Activated naive CD4-positive, alpha-beta T cell treated with anti-CD3 and anti-CD28 coated beads, Interleukin-2, amount 50 U/mL, for 72 hours (primary cell): ENCODE results near the gene FAAH. TPM values are rescaled to one million over a fixed set of nuclear protein-coding genes. Genes with fewer than 3 reads are reported as not detected.
"Not testable (repeated sequence)": the region's sequence is repeated elsewhere in the genome, so short reads cannot be mapped to it uniquely, and the experiment has no call there.

Source experiments
- ATAC-seq, 2 donors: fragments of 150-1000 bp; cut with Tn5 transposase; 2 replicates each; pipeline ENCODE4 v1.10.0; 2021; ENCODE audit warnings: mild to moderate bottlenecking in 2 of 2, moderate library complexity in 2 of 2
- DNase-seq, 2 donors: peaks; one replicate each; pipeline ENCODE4 v3.0.0; 2021 to 2022; ENCODE audit warnings: low spot score in 2 of 2
- H3K27ac Mint-ChIP-seq, 2 donors: one replicate each; pipeline ENCODE4 v1.8.0; 2022; ENCODE audit warnings: mild to moderate bottlenecking in 2 of 2, mixed read lengths in 2 of 2
- H3K36me3 Mint-ChIP-seq, 2 donors: one replicate each; pipeline ENCODE4 v1.8.0; 2022; ENCODE audit warnings: mixed read lengths in 2 of 2
- H3K9me3 Mint-ChIP-seq, 2 donors: one replicate each; pipeline ENCODE4 v1.8.0; 2022; ENCODE audit warnings: mixed read lengths in 2 of 2
- total RNA-seq, 2 donors: library from RNA; stranded (reverse); gene quantifications; one replicate each; pipeline ENCODE4 v1.2.3, GENCODE V29; 2022

Gene FAAH
- 1 to 10 TPM; 5.5 to 5.7 TPM for total RNA-seq

DNA sequence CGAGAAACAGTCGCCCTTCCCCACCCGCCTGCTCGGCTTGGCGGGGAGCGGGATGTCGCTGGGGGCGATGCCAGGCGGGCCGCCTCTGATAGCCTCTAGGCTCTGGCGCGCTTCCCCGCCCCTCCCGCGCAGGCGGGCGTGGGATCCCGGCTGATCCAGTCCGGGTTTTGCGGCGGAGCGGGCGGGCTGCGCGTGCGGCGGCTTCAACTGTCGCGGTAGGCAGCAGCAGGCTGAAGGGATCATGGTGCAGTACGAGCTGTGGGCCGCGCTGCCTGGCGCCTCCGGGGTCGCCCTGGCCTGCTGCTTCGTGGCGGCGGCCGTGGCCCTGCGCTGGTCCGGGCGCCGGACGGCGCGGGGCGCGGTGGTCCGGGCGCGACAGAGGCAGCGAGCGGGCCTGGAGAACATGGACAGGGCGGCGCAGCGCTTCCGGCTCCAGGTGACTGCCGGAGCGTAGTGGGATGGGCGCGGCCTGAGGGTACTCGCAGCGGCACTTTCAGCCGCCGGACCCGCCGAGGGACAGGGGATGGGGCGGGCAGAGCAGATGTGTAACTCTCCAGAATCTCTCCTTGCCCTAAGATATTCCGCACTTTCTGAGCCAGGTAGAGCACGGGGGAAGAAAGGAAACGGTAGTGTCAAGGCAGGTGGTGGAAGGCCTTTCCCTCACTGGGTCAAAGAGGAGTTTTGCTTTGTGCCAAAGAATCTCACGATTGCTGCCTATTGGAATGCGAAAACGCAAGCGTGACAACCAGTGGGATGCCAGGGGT is at the start of gene FAAH:
FAAH (plus strand) TSS at position 210 of the 764 bp plus-strand sequence; CDS start at position 242, 32 bp downstream.
- ATAC-seq (peak; percentile 66 to 78), DNase-seq (peak in 1 of 2 donors; percentile 61)
- peaks cover 17 to 18% of the 10 kb centered on the region in 2 donors for H3K9me3 Mint-ChIP-seq
- H3K27ac Mint-ChIP-seq: peak within 1 kb of the TSS in 1 of 2 donors; percentile 34
- H3K36me3 Mint-ChIP-seq: peaks cover 24 to 28% of the 10 kb centered on the region in 2 donors

DNA sequence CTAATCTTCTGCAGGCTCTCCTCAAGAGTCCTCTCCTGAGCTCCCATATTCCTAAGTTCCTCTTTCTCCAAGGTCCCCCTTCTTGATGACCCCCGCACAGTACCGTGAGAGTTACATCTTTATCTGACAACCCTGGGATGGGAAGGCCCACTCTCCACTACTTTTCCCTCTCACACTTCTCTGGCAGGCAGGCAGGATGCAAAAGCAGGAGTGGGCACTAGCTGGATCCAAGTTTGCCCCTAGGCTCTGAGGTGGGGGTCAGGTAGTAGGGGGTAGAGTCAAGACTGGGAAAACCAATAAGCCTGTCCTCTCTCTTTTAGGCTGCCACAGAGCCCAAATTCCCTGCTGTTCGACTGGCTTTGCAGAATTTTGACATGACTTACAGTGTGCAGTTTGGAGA is 49.6 kb upstream of the FAAH start:
- no peak for ATAC-seq
- peak overlapping the region in 1 of 2 donors; percentile 73 for H3K27ac Mint-ChIP-seq
- no peak for DNase-seq
- no peaks in the 10 kb centered on the region for H3K9me3 Mint-ChIP-seq
- H3K36me3 Mint-ChIP-seq: peaks cover 19 to 47% of the 10 kb centered on the region in 2 donors

DNA sequence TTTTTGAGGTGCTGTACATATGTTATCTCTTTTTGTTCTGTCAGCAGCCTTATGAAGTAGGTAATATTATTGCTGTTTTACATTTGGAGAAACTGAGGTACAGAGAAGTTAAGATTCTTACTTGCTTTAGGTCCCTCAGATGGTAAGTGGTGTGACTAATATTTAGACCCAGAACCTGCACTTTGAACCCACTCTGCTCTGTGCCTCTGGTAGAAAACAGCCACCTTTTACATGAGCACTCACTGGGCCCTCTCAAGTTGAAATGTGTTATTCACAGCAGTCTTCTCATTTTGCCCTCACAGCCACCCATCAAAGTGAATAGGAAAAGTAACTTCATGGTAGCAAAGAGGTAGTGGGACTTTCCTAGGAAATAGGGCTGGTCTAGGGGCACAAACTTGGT is 48.8 kb upstream of the FAAH start:
- no peaks in the 10 kb centered on the region for H3K9me3 Mint-ChIP-seq
- DNase-seq (no peak), ATAC-seq (no peak)
- peak overlapping the region in 1 of 2 donors; percentile 33 for H3K27ac Mint-ChIP-seq
- H3K36me3 Mint-ChIP-seq: peaks cover 17 to 45% of the 10 kb centered on the region in 2 donors

DNA sequence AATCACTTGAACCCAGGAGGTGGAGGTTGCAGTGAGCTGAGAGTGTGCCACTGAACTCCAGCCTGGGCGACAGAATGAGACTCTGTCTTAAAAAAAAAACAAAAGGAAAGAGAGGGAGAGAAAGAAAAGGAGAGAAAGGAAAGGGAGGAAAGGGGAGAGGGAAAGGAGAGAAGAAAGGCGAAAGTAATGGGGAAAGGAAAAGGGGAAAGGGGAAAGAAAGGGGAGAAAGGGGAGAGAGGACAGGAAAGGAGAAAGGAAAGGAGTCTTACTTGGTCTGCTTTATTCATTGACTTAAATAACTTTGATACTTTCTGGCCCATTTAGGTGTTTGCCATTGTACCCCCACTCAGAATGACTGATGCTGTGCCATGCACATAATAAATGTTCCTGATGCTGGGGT is 41.8 kb upstream of the FAAH start:
- Mint-ChIP-seq H3K9me3 (no peaks in the 10 kb centered on the region), H3K27ac (peak overlapping the region in 1 of 2 donors; percentile 25), H3K36me3 (peaks cover 0 to 21% of the 10 kb centered on the region in 2 donors)
- ATAC-seq (no peak), DNase-seq (no peak)

DNA sequence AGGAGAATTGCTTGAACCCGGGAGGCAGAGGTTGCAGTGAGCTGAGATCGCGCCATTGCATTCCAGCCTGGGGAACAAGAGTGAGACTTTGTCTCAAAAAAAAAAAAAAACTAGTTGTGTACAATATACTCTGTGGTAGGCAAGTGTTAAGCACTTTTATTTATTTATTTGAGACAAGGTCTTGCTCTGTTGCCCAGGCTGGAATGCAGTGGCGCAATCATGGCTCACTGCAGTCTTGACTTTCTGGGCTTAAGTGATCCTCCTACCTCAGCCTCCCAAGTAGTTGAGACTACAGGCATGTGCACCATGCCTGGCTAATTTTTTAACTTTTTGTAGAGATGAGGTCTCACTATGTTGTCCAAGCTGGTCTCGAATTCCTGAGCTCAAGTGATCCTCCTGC is 38.2 kb upstream of the FAAH start:
- not testable (repeated sequence) for DNase-seq, H3K27ac Mint-ChIP-seq, H3K9me3 Mint-ChIP-seq, ATAC-seq
- H3K36me3 Mint-ChIP-seq: peaks cover 0 to 12% of the 10 kb centered on the region in 2 donors

DNA sequence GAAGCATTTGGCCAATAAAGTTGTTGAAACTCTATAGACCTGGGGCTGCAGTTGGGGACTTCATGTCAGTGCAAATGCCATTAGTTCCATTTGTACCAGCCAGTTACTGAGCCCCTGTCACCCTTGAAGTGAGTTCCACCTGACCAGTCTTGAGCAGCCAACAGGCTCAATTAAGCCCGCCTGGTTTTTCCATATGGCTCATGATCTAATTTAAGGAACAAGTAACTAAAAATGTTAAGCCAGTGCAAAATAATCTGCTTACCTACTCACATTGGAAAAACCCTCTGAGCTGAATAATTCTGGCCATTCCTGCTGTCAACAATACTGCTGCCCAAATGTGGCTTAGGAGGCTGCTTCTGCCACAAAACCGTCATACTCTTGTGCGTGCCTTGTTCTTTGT is 32.0 kb upstream of the FAAH start:
- Mint-ChIP-seq H3K36me3 (peaks cover 10 to 15% of the 10 kb centered on the region in 2 donors), H3K9me3 (no peaks in the 10 kb centered on the region), H3K27ac (no peak overlapping the region)
- no peak for ATAC-seq
- DNase-seq: no peak

DNA sequence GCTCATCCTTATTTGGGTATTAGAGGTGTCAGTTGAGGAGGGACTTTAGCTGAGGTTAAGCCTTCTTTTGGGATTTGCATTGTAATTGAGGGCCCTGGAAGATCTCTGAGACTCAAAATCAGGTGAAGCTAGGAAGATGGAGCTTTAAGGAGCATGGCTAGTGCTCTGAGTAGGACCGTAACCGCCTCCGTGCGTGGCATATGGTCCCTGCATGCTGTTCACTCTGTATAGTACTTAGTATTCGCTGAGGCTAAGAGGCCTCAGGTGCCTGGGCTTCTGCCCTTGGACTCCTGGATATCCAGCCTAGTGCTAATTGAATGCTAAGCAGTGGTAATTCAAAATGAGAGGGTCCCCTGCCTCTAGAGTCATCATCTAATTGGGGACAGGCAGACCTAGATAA is 31.0 kb upstream of the FAAH start:
- H3K27ac Mint-ChIP-seq: peak overlapping the region in 1 of 2 donors; percentile 10
- no peak for DNase-seq
- H3K36me3 Mint-ChIP-seq: peaks cover 10 to 12% of the 10 kb centered on the region in 2 donors
- no peak for ATAC-seq
- no peaks in the 10 kb centered on the region for H3K9me3 Mint-ChIP-seq

DNA sequence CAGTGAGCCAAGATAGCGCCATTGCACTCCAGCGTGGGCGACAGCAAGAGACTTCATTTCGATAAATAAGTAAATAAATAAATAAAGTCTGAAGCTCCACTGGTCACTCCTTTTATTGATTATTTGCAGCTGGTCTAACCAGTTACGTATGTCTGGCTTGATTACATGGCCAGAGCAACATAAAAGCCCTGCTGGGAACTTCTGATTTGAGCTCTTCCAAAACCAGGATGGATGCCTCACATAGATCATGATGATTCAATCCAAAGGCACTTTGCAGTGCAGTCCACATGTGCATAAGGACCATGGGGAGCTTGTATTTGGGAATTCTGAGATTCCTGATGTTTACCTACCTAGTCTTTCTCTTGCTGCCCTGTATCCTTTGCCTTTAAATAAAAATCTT is 29.5 kb upstream of the FAAH start:
- Mint-ChIP-seq H3K36me3 (peaks cover 10 to 12% of the 10 kb centered on the region in 2 donors), H3K27ac (no peak overlapping the region), H3K9me3 (no peaks in the 10 kb centered on the region)
- DNase-seq (no peak), ATAC-seq (no peak)

DNA sequence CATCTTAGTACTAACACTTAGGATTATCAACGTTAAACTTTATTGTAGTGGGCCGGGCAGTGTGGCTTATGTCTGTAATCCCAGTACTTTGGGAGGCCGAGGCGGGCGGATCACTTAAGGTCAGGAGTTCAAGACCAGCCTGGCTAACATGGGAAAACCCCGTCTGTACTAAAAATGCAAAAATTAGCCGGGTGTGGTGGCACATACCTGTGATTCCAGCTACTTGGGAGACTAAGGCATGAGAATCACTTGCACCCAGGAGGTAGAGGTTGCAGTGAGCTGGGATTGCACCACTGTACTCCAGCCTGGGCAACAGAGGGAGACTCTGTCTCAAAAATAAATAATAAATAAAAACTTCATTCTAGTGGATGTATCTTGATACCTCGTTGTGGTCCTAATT is 28.3 kb upstream of the FAAH start:
- H3K9me3 Mint-ChIP-seq, H3K27ac Mint-ChIP-seq, DNase-seq, ATAC-seq: not testable (repeated sequence)
- H3K36me3 Mint-ChIP-seq: peaks cover 10 to 12% of the 10 kb centered on the region in 2 donors

DNA sequence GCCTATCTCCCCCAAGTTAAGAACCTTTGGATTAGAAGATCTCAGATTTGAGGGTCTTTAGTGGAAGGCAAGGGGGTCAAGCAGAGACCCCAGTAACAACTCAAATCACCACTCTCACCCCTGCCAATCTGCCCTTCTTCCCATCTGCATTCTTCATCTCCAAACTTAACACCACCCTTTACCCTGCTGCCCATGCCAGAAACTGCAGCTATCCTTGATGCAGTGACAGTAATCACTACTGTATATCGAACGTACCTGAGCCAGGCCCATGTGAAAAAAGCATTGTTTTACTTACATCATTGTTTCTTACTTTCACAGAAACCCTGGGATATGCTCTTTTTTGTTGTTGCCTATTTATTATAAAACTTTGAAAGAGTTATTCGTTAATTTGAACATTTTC is 27.0 kb upstream of the FAAH start:
- no peak for DNase-seq
- Mint-ChIP-seq H3K27ac (no peak overlapping the region), H3K9me3 (no peaks in the 10 kb centered on the region), H3K36me3 (peaks cover 6% of the 10 kb centered on the region in 2 donors)
- no peak for ATAC-seq

DNA sequence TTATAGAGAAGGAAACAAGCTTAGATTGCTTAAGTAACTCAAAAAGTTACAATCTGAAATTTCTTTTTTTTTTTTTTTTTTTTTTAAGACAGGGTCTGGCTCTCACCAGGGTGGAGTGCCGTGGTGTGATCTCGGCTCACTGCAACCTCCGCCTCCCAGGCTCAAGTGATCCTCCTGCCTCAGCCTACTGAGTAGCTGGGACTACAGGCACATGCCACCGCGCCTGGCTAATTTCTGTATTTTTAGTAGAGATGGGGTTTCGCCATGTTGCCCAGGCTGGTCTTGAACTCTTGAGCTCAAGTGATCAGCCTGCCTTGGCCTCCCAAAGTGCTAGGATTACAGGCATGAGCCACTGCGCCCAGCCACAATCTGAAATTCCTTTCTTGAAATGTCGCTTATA is 26.4 kb upstream of the FAAH start:
- peak overlapping the region in 1 of 2 donors; percentile 42 for H3K27ac Mint-ChIP-seq

DNA sequence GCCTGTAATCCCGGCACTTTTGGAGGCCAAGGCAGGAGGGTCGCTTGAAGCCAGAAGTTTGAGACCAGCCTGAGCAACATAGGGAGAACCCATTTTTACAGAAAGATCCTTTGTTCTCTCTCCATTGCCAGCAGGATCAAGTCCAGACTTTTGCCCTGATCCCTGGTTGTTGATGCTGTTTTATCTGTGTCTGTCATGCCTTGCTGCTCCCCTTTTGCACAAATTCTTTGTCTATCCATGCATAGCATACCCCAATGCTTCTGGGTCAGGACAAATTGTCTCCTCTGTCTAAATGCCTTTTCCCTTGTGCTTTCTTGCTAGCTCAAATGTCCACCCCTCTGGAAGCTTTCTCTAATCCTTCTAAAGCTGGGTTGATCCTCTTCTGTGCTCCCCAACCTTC is 25.3 kb upstream of the FAAH start:
- ATAC-seq: no peak
- H3K36me3 Mint-ChIP-seq: peaks cover 6% of the 10 kb centered on the region in 2 donors
- peak overlapping the region in 1 of 2 donors; percentile 79 for H3K27ac Mint-ChIP-seq
- DNase-seq: no peak
- H3K9me3 Mint-ChIP-seq: no peaks in the 10 kb centered on the region

More for the DNA sequence above, 26.4 kb upstream of the FAAH start:
- not testable (repeated sequence) for H3K9me3 Mint-ChIP-seq, ATAC-seq, DNase-seq
- peaks cover 6 to 12% of the 10 kb centered on the region in 2 donors for H3K36me3 Mint-ChIP-seq

DNA sequence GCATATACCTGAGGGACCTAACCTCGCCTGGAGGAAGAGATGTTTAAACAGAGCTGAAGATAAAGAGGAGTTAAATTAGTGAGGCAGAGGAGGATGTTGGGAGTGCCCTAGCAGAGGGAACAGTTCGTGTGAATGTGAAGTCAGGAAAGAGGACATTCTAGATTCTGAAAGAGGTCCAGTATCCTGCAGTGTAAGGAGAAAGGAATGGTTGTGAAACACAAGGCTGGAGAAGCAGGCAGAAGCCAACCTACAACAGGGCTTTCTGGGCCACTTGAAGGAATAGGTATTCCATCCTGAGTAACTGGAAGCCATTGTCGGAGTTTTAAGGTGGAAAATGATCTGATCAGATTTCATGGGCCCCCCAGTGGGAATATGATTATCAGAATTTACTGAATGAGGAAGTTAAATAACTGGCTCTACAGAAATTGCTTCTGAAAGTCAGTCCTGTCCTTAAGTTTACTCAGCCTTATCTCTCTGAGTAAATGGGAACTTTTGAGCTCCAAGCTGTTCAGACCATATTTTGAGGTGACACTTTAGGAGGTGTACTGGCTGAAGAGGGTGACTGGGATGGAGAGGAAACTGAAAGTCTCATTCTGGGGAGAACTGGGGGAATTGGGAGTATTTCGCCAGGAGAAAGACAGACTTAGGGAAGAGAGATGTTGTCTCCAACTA is 24.4 kb upstream of the FAAH start:
- ATAC-seq: peak in 1 of 2 donors; percentile 13
- H3K27ac Mint-ChIP-seq: peak overlapping the region in 1 of 2 donors; percentile 79
- DNase-seq: no peak
- H3K36me3 Mint-ChIP-seq: peaks cover 6% of the 10 kb centered on the region in 2 donors
- H3K9me3 Mint-ChIP-seq: no peaks in the 10 kb centered on the region

DNA sequence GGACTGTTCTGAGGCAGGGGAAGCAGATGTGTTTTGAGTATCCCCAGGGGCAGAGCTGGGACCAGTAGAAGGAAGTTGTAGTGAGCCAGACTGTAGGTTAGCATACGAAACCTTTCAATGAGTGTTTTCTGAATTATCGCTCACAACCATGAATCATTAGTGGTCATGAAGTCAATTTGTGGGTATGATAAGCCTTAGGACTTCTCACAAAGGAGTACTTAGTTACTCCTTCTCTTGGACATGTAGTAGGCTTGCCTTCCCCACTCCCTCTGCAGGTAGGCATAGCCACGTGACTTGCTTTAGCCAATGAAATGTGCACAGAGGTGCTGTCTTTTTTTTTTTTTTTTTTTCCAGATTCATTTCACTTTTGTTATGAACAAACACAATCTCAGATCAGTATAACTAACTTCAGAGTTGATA is 23.9 kb upstream of the FAAH start:
- no peak for DNase-seq
- peak overlapping the region in 1 of 2 donors; percentile 79 for H3K27ac Mint-ChIP-seq

DNA sequence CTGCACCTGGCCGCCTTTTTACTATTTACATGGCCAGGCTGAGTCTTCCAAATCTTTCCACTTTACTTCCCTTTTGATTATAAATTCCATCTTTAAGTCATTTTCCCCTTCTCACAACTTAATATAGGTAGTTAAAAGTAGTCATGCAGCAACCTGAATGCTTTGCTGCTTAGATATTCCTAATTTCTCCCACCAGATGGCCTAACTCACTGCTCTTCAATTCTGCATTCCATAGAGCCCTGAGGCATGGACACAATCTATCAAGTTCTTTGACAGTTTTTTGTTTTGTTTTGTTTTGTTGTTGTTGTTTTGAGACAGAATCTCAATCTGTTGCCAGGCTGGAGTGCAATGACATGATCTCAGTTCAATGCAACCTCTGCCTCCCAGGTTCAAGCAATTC is 21.7 kb upstream of the FAAH start:
- peaks cover 6% of the 10 kb centered on the region in 2 donors for H3K36me3 Mint-ChIP-seq
- no peaks in the 10 kb centered on the region for H3K9me3 Mint-ChIP-seq
- no peak overlapping the region for H3K27ac Mint-ChIP-seq
- ATAC-seq (no peak), DNase-seq (no peak)

More for the DNA sequence above, 23.9 kb upstream of the FAAH start:
- Mint-ChIP-seq H3K36me3 (peaks cover 6% of the 10 kb centered on the region in 2 donors), H3K9me3 (no peaks in the 10 kb centered on the region)
- ATAC-seq: peak; percentile 82 to 96

DNA sequence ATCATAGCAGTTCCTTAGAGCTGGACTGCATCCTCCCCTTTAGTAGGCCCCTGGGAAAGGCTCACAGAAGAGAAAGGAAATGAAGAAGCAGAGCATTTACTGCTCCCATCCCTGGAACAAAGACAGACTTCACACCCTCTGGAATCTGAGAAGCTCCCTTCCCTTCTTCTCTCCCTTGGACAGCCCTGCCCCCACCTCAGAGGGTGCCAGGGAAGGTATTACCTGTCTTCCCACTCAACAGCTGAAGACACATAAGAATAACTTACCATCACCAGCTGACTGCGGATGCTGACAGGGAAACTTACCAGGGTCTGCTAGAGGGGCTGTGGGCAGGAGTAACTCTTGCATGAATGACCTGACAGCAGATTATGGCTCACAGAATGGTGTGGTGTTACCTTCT is 14.1 kb upstream of the FAAH start:
- ATAC-seq (no peak), DNase-seq (no peak)
- Mint-ChIP-seq H3K9me3 (peaks cover 0 to 4% of the 10 kb centered on the region in 2 donors), H3K36me3 (peaks cover 8 to 12% of the 10 kb centered on the region in 2 donors), H3K27ac (no peak overlapping the region)

DNA sequence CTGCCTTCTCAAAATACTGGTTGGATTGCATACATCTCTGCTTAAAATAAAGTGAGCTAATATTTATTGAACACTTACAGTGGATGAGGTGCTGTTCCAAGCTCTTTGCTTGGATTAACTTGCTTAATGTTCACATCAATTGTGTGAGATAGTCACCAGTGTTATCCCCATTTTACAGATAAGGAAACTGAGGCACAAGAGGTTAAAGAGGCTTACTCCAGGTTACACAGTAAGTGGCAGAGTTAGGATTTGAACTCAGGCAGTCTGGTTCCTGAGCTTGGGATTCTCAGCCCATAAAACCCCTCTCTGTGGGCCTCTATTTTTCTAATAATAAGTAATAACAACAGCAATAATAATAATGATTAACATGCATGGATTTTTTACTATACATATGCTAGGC is 13.6 kb upstream of the FAAH start:
- H3K27ac Mint-ChIP-seq: no peak overlapping the region
- DNase-seq (no peak), ATAC-seq (no peak)
- H3K9me3 Mint-ChIP-seq: peaks cover 0 to 4% of the 10 kb centered on the region in 2 donors
- peaks cover 8 to 12% of the 10 kb centered on the region in 2 donors for H3K36me3 Mint-ChIP-seq
